KBM-7 (cell line): ENCODE results near the gene TEDC1.

Experiments used
- DNase-seq: peaks from one replicate; pipeline ENCODE4 v3.0.0-alpha.2; 2015
- in situ Hi-C: fragments of 300-500 bp; cut with MboI; formaldehyde crosslinking; loops from 2 replicates; pipeline ENCODE4 v1.14.3; 2020; ENCODE audit warnings: low sequenced_read_pairs, low pct_unique_long_range_greater_than_20kb, mixed read lengths

Gene TEDC1

DNA sequence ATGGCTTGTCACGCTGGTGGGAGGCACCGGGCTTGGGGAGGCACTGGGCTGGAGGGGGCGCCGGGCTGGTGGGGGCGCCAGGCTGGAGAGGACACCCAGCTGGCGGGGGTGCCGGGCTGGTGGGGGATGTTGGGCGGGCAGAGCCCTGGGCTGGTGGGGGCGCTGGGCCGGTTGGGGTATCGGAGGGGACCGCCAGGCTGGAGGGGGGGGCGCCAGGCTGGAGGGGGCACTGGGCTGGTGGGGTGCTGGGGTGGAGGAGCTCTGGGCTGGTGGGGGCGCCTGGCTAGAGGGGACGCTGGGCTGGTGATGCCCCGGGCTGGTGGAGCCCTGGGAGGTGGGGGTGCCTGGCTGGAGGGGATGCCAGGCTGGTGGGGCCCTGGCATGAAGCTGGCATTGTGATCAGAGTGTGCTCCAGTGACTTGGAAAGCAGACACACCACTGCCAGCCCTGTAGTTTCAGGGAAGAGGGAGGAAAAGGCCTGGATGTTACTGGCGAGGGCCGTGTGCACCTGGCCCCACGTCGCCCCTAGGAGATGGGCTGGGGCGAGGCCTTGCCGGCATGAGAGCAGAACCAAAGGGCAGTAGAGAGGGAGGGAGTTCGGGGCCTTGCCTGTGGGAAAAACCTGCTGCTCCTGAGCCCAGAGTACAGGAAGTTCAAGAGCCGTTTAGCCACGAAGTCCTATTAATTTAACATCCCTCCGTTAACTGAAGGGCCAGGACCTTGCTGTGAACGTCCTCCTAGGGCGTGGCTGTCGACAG lies 13.1 kb downstream of the TEDC1 start:
- in situ Hi-C loops, result no loop called here
- DNase-seq, result no peak

DNA sequence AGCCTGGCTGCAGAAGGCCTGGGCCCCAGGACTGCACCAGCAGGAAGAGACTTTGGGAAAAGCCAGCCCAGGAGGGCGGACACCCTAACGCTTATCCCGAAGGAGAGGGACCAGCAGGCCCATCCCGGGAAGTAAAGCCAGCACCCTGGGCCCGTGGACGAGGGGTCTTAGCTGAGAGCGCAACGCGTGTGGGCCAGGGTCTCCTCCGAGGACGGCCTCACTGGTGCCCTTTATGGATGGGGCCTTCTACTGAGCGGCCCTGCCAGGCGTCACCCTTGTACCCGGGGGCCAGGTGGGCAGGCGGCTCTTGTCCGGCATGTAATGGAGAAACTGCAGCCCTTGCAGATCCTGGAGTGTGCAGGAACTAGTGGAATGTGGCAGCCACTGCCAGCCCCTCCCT lies 14.1 kb downstream of the TEDC1 start:
- in situ Hi-C loops, result no loop called here
- no peak for DNase-seq

DNA sequence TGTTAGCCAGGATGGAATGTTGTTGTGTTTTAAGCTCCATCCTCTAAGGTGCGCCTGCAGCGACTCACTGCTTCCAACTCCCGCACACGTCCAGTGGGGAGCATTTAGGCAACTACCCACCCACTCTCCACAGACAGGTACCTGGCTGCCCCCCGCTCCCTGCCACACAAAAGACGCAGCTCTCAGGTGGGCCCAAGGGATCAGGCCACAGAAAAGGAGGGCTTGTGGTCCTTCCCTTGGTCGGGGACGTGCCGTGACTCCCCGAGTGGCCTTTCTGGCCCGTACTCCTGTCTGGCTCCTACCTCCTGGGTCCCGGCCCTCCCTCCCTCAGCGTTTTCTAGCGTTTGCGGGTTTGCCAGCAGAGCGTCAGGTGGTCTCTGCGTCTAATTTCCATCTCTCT lies 16.2 kb downstream of the TEDC1 start:
- in situ Hi-C loops, result no loop called here
- no peak for DNase-seq

DNA sequence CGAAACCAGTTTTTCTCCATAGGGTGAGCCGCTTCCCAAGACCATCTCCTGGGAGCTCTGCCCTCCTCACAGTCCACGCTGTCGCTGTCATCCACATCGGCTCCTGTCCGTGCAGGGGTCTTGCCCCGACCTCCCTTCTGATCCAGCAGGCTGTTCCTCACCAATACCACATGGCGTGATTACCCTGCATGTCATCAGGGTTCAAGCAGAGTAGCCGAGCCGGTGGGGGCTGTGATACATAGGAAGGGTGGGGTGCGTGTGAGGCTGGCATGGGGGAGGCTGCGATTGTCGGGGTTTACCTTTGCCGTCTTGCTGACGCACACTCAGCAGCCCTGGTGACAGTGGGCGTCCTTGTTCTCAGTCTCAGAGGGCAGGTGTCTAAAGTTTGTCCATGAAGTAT lies 17.0 kb downstream of the TEDC1 start:
- in situ Hi-C loops, result no loop called here
- DNase-seq, result no peak

DNA sequence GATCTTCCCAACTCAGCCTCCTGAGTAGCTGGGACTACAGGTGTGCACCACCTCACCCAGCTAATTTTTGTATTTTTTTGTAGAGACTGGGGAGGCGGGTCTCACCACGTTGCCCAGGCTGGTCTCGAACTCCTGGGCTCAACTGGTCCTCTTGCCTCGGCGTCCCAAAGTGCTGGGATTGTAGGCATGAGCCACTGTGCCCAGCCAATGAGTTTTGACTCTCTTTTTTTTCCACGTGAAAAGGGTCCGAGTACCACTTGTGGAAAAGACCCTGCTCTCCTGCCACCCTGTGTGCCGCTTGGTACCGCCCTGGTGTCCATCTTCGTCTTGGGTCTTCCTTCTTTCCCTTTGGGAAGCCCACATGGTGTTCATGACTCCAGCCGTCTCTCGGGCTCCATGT lies 17.6 kb downstream of the TEDC1 start:
- no peak for DNase-seq
- in situ Hi-C loops, result no loop called here

DNA sequence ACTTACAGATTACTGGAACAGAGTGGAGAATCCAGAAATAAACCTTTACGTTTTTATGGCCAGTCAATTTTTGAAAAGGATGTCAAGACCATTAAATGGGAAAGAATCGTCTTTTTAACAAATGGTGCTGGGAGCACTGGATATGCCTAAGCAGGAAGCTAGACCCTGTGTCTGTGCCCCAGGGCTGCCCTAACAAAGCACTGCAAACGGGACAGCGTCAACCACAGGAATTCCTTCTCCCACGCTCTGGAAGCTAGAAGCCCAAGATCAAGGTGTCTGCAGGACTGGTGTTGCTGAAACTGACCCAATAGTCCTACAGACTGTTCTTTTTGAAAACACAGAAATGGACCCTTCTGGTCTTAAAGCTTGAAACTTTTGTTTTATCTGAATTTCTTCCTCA lies 26.1 kb downstream of the TEDC1 start:
- in situ Hi-C loops, result no loop called here
- no peak for DNase-seq

DNA sequence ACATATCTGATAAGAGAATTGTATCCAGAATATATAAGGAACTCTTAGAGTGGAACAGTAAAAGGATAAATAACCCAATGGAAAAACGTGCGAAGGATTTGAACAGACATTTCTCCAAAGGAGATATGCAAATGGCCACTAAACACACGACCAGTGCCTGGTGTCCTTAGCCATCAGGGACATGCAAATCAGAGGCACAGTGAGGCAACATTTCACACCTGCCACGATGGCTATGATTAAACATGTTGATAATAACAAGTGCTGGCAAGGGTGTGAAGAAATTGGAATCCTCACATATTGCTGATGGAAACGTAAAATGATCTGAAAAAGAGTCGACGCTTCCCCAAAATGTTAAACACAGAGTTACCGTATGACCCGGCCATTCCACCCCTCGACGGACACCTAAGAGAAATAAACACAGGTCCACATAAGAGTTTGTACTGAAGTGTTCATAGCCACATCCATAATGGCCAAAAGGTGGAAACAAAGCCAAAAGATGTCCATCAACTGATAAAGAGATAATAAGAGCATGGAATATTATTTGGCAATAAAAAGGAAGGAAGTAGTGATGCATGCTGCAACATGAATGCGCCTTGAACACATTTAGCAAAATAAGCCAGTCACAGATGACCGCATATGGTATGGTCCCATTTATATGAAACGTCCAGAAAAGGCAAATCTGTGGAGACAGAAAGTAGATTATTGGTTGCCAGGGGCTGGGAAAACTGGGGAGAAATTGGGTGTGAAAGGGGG lies 29.1 kb downstream of the TEDC1 start:
- in situ Hi-C loops, result no loop called here
- DNase-seq, result no peak

DNA sequence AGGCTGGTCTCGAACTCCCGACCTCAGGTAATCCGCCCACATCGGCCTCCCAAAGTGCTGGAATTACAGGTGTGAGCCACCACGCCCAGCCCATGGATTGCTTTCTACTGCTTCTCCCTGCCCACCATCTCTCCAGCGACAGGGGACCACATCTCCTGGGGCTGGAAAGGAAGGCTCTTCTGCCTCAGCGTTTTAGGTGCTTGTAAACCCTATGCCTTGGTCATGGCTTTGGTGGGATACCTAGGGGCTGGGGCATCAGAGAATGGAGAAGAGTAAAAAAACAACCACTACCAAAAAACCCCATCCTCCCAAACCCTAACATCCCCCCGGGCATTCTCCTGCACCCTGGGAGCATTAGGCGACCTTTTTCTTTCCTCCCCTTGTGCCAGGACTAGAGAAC lies 34.3 kb downstream of the TEDC1 start:
- DNase-seq, result no peak
- in situ Hi-C loops, result no loop called here

DNA sequence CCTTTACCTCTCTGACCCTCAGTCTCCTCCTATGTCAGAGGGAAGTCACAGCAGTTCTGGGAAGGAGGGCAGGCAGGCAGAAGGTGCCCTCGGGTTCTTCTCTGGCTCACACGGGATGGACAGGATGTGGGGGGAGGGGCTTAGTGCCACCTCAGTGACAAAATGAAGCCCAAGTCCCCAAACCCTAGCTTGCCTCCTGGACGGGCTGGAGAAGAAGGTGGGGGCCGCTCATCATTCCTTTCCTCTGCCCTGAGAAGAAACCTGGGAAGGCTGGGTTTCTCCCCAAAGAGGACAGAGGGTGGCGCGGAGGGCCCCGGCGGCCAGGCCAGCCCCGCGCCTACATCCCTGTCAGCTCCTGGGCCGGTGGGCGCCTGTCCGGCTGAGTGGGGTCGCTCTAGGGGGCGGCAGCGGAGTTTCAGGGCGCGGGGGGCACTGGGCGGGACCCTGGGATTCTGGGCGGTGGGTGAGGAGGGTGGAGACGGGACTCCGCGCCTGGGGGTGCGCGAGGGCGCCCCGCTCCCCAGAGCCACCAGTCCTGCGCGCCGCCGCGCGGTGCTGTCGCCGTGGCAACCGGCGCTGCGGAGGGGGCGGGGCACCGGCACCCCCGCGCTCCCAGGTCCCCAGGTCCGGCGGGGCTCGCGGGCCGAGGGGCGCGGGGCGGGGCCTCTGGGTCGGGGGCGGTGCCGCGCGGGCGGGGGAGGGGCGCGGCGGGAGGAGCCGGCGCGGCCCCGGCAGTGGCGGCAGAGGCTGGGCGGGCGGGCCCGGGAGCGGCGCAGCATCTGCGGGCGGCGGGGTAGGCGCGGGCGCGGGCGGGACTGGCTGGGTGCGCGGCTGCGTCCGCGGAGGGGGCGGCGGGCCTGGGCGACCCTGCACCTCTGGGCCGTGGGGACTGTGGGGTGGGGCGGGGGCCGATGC lies 35.1 kb downstream of the TEDC1 start, which contains the start of gene TMEM121:
TSS of gene TMEM121 (plus strand) at position 723 of the 915 bp plus-strand sequence. CDS start 2,252 bp downstream, outside the sequence.
- DNase-seq, result peak; percentile 39
- in situ Hi-C loops, result no loop called here

DNA sequence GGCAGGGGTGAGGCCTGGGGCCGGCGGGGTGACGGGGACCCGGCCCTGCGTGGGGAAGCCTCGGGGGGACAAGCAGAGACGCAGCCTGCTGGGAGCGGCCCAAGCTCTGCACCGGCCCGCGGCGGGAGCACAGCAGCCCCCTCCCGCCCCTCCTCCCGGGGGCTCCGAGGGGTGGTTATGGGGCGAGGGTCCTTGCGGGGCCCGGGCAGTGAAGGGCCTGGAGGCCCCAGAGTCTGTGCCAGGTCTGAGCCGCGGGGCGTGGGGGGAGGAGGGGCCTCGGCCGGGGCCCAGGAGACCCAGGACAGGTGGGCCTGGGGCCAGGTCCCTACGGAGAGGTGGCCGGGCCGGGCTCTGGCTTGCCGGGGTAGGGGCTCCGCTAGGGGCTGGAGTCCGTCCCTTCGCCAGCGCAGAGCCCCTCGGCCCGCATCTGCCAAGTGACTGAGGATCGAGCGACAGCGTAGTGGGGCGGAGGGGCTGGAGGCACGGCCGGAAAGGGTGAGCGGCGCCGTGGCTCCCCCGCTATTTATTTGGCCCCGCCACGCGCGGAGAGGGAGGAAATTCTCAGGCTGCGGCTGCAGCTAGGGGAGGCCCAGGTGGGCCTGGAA lies 35.8 kb downstream of the TEDC1 start:
- DNase-seq, result no peak
- in situ Hi-C loops, result no loop called here

DNA sequence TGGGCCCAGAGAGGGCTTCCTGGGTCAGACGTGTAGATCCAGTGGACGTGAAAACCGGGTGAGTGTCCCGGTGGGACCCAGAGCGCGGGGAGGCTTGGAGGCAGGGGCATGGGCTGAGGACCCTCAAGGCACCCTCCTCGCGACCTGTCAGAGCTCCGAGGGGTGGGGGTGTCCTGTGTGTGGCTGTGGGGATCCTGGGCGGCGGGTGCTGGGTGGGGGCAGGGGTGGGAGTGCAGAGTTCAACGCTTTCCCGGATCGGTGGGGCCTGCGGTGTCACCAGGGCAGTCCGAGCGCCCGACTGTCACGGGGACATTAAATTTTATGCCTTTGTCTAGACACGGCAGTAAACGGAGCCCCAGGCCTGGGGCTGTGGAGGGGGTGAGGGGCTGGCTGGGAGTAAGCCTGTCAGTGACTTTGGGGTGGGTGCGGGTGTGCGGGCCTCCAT lies 36.4 kb downstream of the TEDC1 start:
- in situ Hi-C loops, result no loop called here
- DNase-seq, result no peak

DNA sequence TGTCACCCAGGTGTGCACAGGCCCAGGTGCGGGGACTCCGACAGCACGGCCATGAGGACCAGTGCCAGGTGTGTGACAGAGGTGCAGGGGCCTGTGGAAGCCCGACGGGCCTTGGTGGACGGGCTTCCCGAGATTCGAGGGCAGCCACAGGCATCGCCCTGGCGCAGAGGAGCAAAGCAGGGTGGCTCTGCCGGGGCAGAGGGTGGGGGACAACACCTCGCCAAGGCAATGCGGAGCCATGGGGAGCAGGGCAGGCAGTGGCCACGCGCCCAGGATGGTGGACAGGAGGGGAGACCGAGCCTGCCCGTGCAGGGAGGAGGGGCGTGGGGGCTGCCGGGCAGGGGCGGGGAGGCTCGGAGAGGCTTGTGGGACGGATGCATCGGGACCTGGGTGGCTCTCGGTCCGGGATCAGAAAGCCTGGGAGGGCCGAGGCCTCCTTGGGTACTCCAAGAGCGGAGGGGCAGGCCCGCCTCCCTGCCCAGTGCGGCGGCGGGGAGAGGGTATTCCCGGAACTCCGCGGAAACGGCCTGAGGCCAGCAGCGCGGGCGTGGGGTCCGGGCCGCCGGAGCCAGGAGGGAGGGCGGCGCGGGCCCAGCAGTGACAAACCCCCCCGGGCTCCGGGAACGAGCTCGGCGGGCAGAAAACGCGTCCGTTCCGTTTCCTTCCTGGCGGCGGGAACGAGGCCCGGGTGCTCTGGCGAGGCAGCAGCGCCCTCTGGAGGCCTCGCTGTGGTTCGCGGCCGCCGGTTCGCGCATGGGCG lies 37.0 kb downstream of the TEDC1 start:
- in situ Hi-C loops, result no loop called here
- peak; percentile 80 for DNase-seq

DNA sequence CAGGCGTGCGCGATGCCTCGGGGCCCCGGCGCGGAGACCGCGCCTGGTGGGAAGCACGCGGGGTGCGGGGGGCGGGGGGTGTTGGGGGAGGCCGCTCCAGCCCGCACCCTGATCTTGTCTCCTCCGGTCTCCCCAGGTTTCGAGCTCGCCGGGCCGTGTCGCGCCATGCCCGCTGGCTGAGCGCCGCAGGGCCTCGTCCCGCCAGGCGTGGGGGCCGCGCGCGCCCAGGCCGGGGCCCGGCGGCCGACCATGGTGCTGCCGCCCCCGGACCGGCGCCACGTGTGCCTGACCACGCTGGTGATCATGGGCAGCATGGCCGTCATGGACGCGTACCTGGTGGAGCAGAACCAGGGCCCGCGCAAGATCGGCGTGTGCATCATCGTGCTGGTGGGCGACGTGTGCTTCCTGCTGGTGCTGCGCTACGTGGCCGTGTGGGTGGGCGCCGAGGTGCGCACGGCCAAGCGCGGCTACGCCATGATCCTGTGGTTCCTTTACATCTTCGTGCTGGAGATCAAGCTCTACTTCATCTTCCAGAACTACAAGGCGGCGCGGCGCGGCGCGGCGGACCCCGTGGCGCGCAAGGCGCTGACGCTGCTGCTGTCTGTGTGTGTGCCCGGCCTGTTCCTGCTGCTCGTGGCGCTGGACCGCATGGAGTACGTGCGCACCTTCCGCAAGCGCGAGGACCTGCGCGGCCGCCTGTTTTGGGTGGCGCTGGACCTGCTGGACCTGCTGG lies 37.7 kb downstream of the TEDC1 start:
- in situ Hi-C loops, result no loop called here
- DNase-seq, result no peak

DNA sequence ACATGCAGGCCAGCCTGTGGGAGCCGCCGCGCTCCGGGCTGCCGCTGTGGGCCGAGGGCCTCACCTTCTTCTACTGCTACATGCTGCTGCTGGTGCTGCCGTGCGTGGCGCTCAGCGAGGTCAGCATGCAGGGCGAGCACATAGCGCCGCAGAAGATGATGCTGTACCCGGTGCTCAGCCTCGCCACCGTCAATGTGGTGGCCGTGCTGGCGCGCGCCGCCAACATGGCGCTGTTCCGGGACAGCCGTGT lies 38.2 kb downstream of the TEDC1 start:
- no peak for DNase-seq
- in situ Hi-C loops, result no loop called here

DNA sequence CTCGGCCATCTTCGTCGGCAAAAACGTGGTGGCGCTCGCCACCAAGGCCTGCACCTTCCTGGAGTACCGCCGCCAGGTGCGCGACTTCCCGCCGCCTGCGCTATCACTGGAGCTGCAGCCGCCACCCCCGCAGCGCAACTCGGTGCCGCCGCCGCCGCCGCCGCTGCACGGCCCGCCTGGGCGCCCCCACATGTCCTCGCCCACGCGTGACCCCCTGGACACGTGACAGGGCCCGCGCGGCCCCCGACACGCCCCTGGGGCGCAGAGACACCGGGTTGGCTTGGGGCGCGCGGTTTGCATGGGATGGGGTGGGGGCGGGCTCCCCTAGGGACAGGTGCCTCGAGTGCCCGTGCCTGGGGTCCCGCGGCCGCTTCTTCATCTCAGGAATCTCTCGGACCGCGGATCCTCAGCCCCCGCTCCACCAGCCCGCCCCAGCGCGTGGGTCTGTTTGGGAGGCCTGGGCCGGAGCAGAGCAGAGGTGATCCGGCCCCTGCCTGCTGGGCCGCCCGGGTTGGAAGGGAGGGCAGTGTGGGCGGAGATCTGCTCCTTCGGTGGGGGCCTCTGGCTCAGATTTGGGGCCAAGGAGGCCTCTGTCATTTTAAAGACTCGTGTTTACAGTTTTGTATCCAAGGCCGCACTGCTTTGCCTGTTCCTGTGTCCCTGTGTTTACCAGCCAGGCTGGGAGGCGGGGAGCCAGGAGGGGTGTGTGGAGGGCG lies 38.7 kb downstream of the TEDC1 start:
- no peak for DNase-seq
- in situ Hi-C loops, result no loop called here

DNA sequence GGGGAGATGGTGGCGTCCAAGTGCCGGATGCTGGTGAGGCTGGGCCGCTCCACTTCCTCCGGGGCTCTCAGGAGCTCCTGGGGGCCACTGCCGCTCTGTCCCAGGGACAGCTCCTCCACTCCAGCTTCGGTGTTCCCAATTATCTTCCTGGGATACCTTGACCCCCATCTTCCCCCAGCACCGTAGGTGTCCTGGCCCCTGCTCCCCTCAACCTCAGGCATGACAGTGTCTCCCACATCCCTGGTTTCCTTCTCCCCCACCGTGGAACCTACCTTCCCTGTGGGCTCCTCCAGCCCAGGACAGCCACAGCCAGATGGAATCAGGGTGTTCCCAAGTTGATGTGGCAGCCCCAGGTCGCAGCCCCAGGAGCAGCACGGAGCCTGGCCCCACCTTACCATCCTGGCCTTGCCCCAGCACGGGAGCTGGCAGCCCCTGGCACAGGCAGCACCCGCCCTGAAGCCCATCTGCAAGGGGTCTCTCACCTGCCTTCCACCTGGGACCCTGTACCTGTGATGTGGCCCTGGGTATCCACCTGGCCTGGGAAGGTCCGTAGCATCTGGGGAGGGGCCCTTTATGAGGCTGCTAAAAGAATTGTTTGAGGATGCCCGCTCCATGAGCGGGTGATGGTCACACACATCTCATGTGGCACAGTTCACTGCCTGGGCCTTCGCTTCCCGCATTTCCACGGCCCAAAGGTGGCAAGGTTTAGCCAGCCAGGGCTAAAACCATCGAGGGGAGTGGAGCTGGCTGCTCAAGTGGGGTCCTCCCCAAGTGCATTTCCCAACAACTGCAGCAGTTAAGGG lies 39.4 kb downstream of the TEDC1 start:
- in situ Hi-C loops, result no loop called here
- DNase-seq, result no peak
